ENCODE results near the gene ZNF14. TPM values are rescaled to one million over a fixed set of nuclear protein-coding genes. Genes with fewer than 3 reads are reported as not detected.
"Not testable (repeated sequence)": the region's sequence is repeated elsewhere in the genome, so short reads cannot be mapped to it uniquely, and the experiment has no call there.

ZNF14 gene
- 10.9 TPM for total RNA-seq (ENCODE audit: unreplicated experiment)
- long read RNA-seq, transcript ZNF14-201 (4 exons, 2,949 nt), result major isoform, 5 of 6 reads
- long read RNA-seq, partial matches to known transcripts, result 0 of 6 reads
- long read RNA-seq, other reads (novel, unspliced or antisense), result 1 of 6 reads

DNA sequence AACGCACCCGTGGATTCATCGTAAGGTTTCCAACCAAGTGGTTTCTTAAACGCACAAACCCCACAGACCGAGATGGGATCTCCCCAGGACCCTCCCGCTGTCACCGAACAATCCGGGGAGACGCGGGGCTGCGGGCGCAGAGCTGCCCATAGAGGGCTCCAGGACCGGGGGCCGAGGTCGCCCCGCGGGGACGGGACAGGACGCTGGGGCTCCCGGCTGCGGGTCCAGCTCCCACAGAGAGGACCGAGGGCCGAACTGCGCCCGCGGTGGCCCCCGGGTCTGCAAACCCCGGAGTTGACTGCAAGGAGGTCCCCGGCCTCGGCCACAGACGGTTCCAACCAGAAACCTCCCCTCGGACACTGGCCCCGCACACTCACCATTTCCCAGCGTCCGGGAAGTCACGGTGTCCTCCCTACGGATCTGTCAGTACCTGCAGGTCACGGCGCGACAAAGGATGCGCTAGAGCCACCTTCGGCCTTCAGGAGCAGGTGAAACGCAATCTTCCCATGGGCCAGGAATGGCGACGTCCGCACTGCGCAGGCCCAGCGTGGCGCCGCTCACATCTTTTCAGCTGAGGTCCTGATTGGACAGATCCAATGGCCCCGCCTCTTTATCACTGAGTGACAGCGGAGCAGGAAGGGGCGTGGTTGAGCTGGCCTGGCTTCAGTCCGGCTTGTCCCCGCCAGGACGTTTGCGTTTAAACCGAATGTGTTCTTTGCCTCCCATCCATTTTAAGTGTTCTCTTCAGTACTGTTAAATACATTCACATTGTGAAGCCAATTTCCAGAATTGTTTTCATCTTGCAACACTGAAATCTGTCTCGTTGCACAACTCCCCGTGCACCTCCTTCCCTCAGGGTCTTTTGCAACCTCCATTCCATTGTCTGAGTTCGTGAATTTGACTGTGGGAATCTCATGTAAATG lies at the start of gene ZNF14:
Gene ZNF14 (minus strand): TSS at position 534 of the 923 bp plus-strand sequence. CDS start 154 bp downstream, at position 380.
- H3K27me3 Mint-ChIP-seq (ENCODE audit: unreplicated experiment), result peaks cover 15% of the 10 kb centered on the region
- DNase-seq, result peak; percentile 94
- peak within 1 kb of the TSS; percentile 95 for H3K27ac Mint-ChIP-seq (ENCODE audit: unreplicated experiment)
- peaks cover 3% of the 10 kb centered on the region for H3K4me1 Mint-ChIP-seq (ENCODE audit: low read depth, unreplicated experiment)
- peaks cover 12% of the 10 kb centered on the region for H3K9me3 Mint-ChIP-seq (ENCODE audit: unreplicated experiment)
- peak within 1 kb of the TSS; percentile 99 for H3K4me3 Mint-ChIP-seq (ENCODE audit: unreplicated experiment)
- peaks cover 25% of the 10 kb centered on the region for H3K36me3 Mint-ChIP-seq (ENCODE audit: unreplicated experiment)
- TF ChIP-seq, protein P1, sequence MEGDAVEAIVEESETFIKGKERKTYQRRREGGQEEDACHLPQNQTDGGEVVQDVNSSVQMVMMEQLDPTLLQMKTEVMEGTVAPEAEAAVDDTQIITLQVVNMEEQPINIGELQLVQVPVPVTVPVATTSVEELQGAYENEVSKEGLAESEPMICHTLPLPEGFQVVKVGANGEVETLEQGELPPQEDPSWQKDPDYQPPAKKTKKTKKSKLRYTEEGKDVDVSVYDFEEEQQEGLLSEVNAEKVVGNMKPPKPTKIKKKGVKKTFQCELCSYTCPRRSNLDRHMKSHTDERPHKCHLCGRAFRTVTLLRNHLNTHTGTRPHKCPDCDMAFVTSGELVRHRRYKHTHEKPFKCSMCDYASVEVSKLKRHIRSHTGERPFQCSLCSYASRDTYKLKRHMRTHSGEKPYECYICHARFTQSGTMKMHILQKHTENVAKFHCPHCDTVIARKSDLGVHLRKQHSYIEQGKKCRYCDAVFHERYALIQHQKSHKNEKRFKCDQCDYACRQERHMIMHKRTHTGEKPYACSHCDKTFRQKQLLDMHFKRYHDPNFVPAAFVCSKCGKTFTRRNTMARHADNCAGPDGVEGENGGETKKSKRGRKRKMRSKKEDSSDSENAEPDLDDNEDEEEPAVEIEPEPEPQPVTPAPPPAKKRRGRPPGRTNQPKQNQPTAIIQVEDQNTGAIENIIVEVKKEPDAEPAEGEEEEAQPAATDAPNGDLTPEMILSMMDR (IDR thresholded peaks at IDR 0.05; ENCODE audit: partially characterized antibody, unreplicated experiment), result no peak

DNA sequence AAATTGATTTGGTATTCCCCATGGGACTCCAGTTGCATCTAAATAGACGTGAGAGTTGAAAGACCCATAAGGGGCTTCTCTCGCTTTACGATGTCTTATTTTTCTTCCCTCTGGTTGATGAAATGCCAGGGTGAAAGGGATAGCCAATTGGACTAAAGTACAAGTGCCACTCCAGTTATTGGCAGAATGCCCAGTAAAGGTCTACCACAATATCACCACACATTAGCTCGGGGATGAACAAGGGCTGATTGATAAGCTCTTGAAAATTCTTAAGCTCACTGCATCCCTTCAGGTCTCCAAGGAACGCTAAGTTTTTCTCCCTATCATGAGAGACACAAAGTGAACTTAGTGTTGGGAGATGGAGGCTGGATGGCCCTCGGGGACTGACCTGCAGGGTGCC lies 48.9 kb upstream of the ZNF14 start:
- H3K9me3 Mint-ChIP-seq (ENCODE audit: unreplicated experiment); H3K27me3 Mint-ChIP-seq (ENCODE audit: unreplicated experiment); H3K27ac Mint-ChIP-seq (ENCODE audit: unreplicated experiment); DNase-seq; H3K4me1 Mint-ChIP-seq (ENCODE audit: low read depth, unreplicated experiment); H3K4me3 Mint-ChIP-seq (ENCODE audit: unreplicated experiment): not testable (repeated sequence)
- peaks cover 19% of the 10 kb centered on the region for H3K36me3 Mint-ChIP-seq (ENCODE audit: unreplicated experiment)

DNA sequence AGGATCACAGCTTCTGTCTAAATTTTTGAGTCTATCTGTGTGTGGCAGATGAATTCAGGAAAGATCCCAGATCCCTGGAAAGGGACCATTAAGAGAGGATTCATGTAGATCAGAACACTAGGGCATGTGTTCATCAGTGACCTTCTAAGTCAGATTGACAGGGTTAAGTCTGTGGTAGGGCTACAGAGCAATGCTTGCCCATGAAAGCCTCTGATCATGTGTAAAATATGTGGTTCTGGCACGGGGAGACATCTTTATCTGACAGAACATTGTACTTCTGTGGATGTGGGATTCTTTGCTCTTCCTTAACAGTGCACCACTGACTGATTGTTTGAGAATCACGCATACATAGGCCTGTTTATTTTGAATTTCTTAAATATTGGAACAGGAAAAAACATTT lies 45.8 kb upstream of the ZNF14 start:
- TF ChIP-seq, protein P1 (IDR thresholded peaks at IDR 0.05; ENCODE audit: partially characterized antibody, unreplicated experiment), result no peak
- peaks cover 6% of the 10 kb centered on the region for H3K36me3 Mint-ChIP-seq (ENCODE audit: unreplicated experiment)
- peaks cover 1% of the 10 kb centered on the region for H3K27me3 Mint-ChIP-seq (ENCODE audit: unreplicated experiment)
- H3K9me3 Mint-ChIP-seq (ENCODE audit: unreplicated experiment), result peaks cover 18% of the 10 kb centered on the region
- peaks cover 5% of the 10 kb centered on the region for H3K4me1 Mint-ChIP-seq (ENCODE audit: low read depth, unreplicated experiment)
- no peak for DNase-seq
- no peak overlapping the region for H3K4me3 Mint-ChIP-seq (ENCODE audit: unreplicated experiment)
- no peak overlapping the region for H3K27ac Mint-ChIP-seq (ENCODE audit: unreplicated experiment)

DNA sequence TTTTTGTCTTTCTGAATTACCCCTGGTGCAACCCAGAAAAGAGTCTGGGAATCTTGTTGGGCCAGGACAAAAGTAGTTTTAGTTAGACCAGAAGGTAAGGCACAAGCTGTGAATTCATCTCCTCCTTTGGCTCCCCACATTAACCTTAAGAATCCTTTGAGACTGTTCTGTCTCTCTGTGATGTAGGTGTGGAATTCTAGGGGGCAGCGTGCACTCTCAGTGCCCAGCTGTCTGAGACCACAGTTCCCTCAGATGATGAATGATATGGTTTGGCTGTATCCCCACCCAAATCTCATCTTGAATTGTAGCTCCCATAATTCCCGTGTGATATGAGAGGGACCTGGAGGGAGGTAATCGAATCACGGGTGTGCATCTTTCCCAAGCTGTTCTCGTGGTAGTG lies 44.8 kb upstream of the ZNF14 start:
- Mint-ChIP-seq H3K9me3 (ENCODE audit: unreplicated experiment) (peaks cover 18% of the 10 kb centered on the region), H3K36me3 (ENCODE audit: unreplicated experiment) (peaks cover 6% of the 10 kb centered on the region), H3K27me3 (ENCODE audit: unreplicated experiment) (peaks cover 1% of the 10 kb centered on the region), H3K4me3 (ENCODE audit: unreplicated experiment) (peak overlapping the region; percentile 99), H3K4me1 (ENCODE audit: low read depth, unreplicated experiment) (peaks cover 5% of the 10 kb centered on the region), H3K27ac (ENCODE audit: unreplicated experiment) (no peak overlapping the region)
- DNase-seq, result no peak
- TF ChIP-seq, protein P1 (IDR thresholded peaks at IDR 0.05; ENCODE audit: partially characterized antibody, unreplicated experiment), result no peak

DNA sequence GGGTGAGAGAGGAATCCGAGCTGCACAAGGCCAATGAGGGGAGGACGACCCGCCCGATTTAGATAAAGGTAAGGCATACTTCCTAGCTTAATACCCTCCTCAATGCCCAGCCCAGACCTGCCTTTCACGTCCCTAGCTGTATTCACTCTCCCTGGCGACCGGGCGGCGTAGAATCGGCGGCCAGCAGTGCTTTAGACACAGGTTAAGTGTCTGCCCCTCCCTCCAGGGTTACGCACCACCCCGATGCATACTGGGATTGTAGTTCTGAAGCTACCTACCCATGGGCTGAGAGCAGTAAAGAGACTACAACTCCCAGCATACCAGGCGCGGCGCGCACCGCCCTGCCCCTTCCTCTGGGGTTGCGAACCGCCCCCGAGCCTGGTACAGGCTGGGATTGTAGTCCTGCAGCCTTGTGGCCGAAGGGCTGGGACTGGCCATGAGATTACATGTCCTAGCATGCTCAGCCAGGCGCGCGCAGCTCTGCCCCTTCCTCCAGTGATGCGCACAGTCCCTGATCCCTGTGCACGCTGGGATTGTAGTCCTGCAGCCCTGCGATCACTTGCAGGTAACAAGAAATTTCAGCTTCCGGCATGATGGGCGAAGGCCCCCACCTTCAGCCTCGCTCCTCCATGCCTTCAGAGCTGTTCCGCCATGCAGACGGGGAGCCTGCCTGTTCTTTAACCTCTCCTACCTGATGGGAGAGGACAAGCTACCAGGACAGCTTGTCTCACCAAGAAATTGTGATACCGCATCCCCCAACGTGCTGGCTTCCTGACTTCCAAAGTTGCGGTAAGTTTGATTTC lies 43.5 kb upstream of the ZNF14 start:
- H3K36me3 Mint-ChIP-seq (ENCODE audit: unreplicated experiment), result no peaks in the 10 kb centered on the region
- DNase-seq, result peak; percentile 98
- TF ChIP-seq, protein P1 (IDR thresholded peaks at IDR 0.05; ENCODE audit: partially characterized antibody, unreplicated experiment), result no peak
- peaks cover 18% of the 10 kb centered on the region for H3K9me3 Mint-ChIP-seq (ENCODE audit: unreplicated experiment)
- peaks cover 3% of the 10 kb centered on the region for H3K4me1 Mint-ChIP-seq (ENCODE audit: low read depth, unreplicated experiment)
- H3K27ac Mint-ChIP-seq (ENCODE audit: unreplicated experiment), result peak overlapping the region; percentile 96
- peaks cover 3% of the 10 kb centered on the region for H3K27me3 Mint-ChIP-seq (ENCODE audit: unreplicated experiment)
- H3K4me3 Mint-ChIP-seq (ENCODE audit: unreplicated experiment), result peak overlapping the region; percentile 99

Measured in glutamatergic neuron (in vitro differentiated cells).